Articular chondrocyte of knee joint (primary cell): ENCODE measurements around the gene RNF115. TPM values are rescaled to one million over a fixed set of nuclear protein-coding genes. Genes with fewer than 3 reads are reported as not detected.

ENCODE experiments used
- small RNA-seq: library from RNA; depleted of rRNA; stranded (forward); fragments of <200 nt; gene quantifications from one replicate; pipeline ENCODE3, GENCODE V24; 2012
- total RNA-seq: library from RNA; depleted of rRNA; stranded (reverse); fragments of >200 nt; gene quantifications from 2 replicates; pipeline ENCODE4 v1.2.3, GENCODE V29; 2012

The RNF115 gene
- 25.2 and 26.3 TPM in 2 replicates for total RNA-seq

GRCh38 chr1:145823565-145824498, at the start of gene RNF115, which contains the start of gene POLR3C:
TSS of gene RNF115 (minus strand) at chr1:145824095. CDS start at chr1:145823873, 222 bp downstream.
TSS of gene POLR3C (plus strand) at chr1:145824200. CDS start at chr1:145825777, 1,577 bp downstream.

GRCh38 chr1:145858901-145859490, 35.1 kb upstream of the RNF115 start, which contains the start of gene PIAS3:
TSS of gene PIAS3 (minus strand) at chr1:145859081. CDS start at chr1:145858990, 91 bp downstream.

GRCh38 chr1:145845514-145846161, 21.7 kb upstream of the RNF115 start, which contains the start of gene NUDT17:
TSS of gene NUDT17 (plus strand) at chr1:145845630. CDS start at chr1:145845641, 11 bp downstream.

GRCh38 chr1:145719230-145720079, 104.4 kb downstream of the RNF115 start, which contains the start of gene CD160:
TSS of gene CD160 (plus strand) at chr1:145719499. CDS start at chr1:145728328, 8,829 bp downstream.

GRCh38 chr1:145707183-145707867, 116.6 kb downstream of the RNF115 start, which contains the start of gene PDZK1:
TSS of gene PDZK1 (minus strand) at chr1:145707368. CDS start at chr1:145688021, 19,347 bp downstream.

Small RNA genes lying within 50 kb of the gene (small RNA-seq; reads per million reads assigned to genes)
- gene MIR6736, result 0.50 reads per million, percentile 11 among the genes with 10 or more reads in this experiment

Other genes starting within 250 kb of the RNF115 start
- gene GPR89A, start 216.1 kb downstream of the RNF115 start, total RNA-seq, result 37.0 and 48.8 TPM in 2 replicates
- gene PDZK1, start 116.7 kb downstream of the RNF115 start, total RNA-seq, result 0.39 and 1.5 TPM in 2 replicates
- gene CD160, start 104.6 kb downstream of the RNF115 start, total RNA-seq, result 0.13 TPM in 1 of 2 replicates, not detected in the other
- gene POLR3C, start 105 bp upstream of the RNF115 start, total RNA-seq, result 49.4 and 52.4 TPM in 2 replicates
- 2.6 and 4.0 TPM in 2 replicates for gene NUDT17, start 21.5 kb upstream of the RNF115 start, total RNA-seq
- gene PIAS3, start 35.0 kb upstream of the RNF115 start, total RNA-seq, result 15.0 and 20.0 TPM in 2 replicates
- gene ANKRD35, start 61.8 kb upstream of the RNF115 start, total RNA-seq, result 2.6 and 2.8 TPM in 2 replicates
- gene ITGA10, start 86.0 kb upstream of the RNF115 start, total RNA-seq, result 17.3 and 37.4 TPM in 2 replicates
- gene PEX11B, start 94.6 kb upstream of the RNF115 start, total RNA-seq, result 23.7 and 28.6 TPM in 2 replicates
- gene RBM8A, start 103.4 kb upstream of the RNF115 start, total RNA-seq, result 77.1 and 110 TPM in 2 replicates
- 44.6 and 45.1 TPM in 2 replicates for gene LIX1L, start 133.9 kb upstream of the RNF115 start, total RNA-seq
- gene ANKRD34A, start 140.5 kb upstream of the RNF115 start, total RNA-seq, result 0.52 and 0.76 TPM in 2 replicates
- 18.1 and 20.8 TPM in 2 replicates for gene POLR3GL, start 140.6 kb upstream of the RNF115 start, total RNA-seq
- 201 and 284 TPM in 2 replicates for gene TXNIP, start 172.5 kb upstream of the RNF115 start, total RNA-seq
- 0.13 TPM in 1 of 2 replicates, not detected in the other for gene HJV, start 197.6 kb upstream of the RNF115 start, total RNA-seq